GM19467 (cell line): ENCODE results near the gene KRT2.

Source experiments
- ATAC-seq: cut with Tn5 transposase; IDR thresholded peaks from one replicate; pipeline ENCODE4 v1.9.1; 2021; ENCODE audit warnings: mild to moderate bottlenecking, moderate library complexity; ENCODE audit not compliant: unreplicated experiment

The KRT2 gene

DNA sequence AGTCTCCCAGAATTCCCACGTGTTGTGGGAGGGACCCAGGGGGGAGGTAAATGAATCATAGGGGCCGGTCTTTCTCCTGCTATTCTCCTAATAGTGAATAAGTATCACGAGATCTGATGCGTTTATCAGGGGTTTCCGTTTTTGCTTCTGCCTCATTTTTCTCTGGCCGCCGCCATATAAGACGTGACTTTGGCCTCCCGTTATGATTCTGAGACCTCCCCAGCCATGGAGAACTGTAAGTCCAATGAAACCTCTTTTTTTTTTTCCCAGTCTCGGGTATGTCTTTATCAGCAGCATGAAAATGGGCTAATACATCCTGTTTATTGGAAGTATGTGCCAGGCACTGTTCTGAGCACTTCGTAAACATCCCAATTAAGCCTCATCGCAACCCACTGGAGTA, 51.5 kb downstream of the KRT2 start:
- ATAC-seq: no peak

DNA sequence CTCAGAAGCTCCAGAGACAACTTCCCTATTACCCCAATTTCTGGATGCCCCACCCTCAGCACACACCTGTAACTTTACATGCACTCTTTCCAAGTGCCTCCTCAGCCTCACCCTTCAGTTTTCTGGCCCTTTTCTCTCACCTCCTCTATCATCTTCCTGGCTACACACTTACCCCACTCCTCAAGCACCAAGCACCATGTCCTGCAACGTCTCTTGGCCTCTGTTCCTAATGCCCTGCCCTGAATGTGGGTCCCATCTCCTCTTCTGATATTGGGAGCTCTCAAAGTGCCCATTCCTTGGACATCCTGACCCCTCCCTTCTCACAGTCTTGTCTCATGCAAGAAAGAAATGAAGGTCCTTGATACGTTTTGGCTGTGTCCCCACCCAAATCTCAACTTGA, 51.9 kb downstream of the KRT2 start:
- no peak for ATAC-seq

DNA sequence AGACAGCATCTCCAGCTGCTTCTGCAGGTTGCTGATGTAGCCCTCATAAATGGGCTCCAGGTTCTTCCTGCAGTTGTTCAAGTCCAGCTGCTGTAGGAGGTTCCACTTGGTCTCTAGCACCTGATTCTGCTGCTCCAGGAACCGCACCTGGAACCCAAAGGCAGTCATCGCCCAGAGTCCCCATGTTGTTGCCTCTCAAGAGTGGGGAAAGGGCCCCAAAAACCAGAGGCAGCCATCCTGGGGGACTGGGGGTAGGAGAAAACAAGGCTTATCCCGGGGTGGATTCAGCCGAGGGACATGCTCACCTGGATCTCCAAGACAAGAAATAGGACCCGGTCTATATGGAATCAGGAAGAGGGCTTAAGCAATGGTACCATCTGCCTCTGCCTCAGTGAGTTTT, 53.0 kb downstream of the KRT2 start:
- ATAC-seq: no peak
